GM21825 (cell line): ENCODE measurements around the gene DNAH11.

ENCODE experiments used
- ATAC-seq: cut with Tn5 transposase; IDR thresholded peaks from one replicate; pipeline ENCODE4 v1.9.1; 2021; ENCODE audit warnings: mild to moderate bottlenecking, moderate library complexity; ENCODE audit not compliant: unreplicated experiment

DNAH11 gene

DNA sequence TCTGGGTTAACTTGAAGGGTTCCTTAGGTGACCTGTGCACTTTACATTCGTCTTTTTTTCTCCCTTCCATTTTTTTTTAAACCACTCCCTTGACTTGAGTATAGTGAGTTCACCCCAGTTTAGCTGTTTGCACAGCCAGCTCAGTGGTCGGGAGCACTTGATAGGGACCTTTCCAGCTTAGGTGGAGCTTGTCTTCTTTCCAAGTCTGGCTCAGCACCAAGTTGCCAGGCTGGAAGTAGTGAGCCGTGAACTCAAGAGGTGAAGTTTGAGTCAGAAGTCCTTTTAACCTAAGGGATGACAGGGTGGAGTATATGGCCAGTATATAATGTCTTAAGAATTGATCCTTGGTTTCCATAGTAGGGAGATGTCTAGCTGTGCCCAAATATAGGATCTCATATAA is 7.2 kb downstream of the DNAH11 start:
- ATAC-seq = no peak

DNA sequence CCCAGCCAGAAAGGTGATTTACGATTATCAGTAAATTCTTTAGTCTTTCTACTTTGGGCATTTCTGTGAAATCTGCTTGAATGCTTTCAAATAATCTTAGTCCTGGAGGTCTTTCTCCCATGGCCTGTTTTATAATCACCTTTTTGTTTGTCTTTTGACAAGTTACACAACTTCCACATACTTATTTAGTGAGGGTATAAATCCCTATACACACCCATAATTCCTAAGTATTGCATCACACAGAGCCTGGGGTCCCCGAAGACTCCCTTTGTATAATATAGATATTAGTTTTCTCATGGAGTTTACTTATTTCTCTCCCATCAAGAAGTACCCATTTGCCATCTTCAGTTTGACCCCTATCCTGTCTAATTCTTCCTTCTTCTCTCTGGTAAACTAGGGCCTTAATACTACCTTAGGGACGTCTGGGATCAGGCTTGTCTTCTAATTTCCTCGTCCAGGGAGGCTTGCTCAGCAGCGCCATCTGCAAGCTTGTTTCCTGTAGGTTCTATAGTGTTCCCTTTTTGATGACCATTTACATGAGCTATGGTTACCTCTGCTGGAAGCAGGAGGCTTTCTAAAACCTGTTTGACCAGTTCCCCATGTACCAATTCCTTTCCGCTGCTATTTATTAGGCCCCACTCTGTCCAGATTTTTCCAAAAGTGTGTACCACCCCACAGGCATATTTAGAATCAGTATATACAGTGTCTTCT is 8.1 kb downstream of the DNAH11 start:
- no peak for ATAC-seq

DNA sequence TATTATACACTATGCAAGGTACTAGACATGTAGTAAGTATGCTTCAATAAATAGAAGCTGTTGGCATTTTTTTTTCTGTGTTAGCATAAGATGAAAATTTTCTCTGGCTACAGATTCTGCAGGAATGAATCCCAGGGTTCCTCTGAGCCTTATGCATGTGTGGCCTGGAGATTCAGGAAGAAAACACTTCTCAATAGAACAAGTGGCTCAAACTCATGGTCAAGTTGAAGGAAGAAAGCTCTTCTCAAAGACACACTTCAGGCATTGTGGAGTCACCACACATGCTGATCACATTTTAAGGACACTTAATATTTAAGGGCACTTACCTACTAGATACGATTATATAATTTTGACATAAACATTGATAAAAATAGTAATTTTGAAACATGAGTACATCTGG is 19.5 kb downstream of the DNAH11 start:
- no peak for ATAC-seq

DNA sequence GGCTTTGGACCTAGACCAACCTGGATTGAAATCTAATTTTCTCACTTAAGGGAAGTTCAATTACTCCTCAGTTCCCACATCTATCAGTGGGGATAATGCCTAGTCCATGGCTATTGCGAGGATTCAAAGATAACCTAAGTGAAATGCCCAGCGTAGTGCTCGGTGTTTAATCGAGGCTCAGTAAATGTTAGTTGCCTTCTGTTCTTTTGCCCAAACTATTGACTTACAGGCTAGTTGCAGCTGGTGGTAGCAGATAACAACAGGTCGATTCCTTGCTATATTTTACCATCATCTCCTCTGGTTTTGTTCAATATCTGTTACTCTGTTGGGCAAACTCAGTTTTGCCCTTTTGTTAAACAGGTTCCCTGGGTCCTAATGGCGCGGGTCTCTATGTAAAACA is 22.8 kb downstream of the DNAH11 start:
- no peak for ATAC-seq

DNA sequence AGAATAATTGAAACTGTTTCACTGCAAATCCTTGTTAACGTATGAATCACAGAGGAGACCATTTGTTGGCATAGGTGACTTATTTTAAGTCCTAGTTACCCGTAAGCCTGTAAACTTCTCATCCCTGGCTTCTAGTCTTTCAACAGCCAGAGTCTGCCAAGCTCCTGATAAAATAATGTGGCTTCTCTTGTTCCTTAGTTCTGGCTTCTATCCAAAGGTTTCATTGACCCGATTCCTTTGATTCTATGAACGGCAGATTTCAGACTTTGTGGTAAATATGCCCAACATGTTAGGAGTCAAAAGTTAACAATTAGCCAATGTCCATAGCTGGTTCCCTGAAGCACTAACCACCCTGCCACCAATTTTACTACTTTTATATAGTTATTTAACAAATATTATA is 23.3 kb downstream of the DNAH11 start:
- ATAC-seq = no peak

DNA sequence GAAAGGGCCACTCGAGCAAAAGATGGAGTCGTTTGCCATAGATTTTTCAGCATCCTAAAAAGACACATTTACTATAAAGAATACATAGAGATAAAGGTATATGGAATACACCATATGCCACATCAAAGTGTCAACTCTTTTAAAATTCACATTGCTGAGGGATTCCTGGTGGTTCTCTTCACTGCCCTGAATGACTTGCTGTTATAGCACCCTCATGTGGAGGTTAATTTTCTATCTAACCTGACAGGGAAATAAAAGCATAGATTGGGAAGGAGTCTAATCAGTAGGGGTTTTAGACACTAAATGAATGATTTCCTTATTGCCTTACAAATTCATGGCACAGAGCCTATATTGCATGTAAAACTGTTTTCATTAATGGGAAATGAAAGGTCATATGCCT is 25.9 kb downstream of the DNAH11 start:
- ATAC-seq = no peak

DNA sequence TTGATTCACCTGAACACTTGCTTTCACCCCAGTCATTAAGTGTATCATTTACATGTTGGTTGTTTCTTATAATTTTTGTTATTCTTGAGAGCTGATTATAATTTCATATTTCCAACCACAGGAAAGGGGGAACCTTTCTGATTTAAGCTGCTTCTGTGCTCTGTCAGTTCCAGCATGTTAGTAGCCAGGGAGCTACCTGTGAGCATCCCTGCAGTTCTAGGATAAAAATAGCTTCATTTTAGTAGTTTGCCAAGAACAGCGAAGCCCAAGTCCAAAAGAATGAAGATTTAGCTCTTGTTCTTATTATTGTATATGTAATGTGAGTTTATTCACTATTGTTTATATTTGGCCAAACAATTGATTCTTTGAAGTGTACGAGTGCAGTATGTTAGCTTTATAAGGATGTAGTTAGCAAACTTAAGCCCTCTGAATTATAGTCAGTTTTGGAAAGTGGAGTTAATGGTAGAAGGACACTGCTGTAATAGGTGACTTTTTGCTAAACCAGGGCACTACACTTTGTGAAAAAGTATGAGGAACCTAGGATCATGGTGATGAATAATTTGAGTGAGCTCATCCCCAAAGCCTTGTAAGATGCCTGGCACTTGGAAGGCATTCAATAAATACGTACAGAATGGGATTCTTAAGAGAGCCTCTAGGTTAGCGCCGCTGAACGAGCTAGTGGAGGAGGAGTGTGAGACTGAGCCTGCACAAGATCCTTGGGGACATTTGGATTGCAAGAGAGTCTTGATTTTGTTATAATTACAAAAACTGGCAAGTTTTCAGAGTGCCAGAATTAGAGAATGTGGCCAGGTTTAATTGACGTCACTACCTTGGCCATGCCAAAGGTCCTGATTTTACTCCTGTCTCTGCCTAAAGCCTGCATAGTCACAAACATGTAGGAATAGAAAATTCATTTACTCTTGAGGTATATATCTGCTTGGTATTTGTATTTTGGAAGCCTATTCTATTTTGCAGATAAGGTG is 29.8 kb downstream of the DNAH11 start:
- no peak for ATAC-seq

DNA sequence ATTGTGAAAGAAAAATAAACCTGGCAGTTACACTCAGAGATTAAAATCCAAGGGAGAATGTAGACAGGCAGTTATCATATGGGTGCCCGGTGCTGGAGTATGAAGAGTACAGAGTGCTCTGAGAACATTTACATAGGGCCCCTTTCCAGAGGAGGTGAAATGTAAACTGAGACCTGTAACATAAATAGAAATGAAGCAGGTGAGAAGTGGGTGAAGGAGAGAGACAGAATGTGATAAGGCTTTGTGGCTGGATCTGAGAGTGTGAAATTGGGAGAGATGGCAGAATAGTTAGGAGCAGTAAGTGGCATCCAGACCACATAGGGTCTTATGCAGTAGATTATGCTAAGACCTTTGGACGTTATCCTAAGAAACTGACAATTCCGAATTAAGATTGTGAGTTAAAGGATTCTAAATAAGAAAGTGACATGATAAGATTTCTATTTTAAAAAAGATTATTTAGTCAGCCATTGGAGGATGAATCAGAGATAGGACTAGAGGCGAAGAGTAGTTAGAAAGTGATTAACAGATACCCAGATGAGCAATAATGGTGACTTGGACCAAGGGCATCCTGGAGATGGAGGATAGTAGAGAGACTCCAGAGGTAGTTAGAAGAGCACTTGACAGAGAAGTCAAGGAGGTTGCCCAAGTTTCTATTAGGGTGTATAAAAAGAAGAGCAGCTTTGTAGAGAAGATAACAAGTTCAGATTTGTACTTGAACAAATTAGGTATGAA is 36.7 kb downstream of the DNAH11 start:
- ATAC-seq = no peak

DNA sequence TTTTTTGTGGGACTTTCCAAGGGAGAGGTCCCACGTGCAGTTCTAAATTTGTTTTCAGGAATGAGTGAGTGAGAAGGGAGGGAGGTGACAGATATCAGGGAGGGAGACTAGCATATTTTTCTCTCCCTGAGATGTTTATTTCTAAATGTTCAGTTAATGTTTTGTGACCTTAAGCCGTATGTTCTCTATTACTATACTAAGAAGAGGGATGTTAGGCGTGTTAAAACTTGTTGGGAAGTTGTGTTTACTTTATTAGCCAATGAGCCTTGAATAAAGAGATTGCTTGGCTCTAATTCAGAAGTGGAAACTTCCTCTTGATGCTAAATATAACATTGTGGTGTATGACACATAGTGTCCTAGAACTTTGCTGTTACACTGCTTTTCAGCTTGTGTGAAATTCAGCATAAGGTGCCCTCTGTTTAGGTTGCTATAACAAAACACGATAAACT is 37.3 kb downstream of the DNAH11 start:
- no peak for ATAC-seq

DNA sequence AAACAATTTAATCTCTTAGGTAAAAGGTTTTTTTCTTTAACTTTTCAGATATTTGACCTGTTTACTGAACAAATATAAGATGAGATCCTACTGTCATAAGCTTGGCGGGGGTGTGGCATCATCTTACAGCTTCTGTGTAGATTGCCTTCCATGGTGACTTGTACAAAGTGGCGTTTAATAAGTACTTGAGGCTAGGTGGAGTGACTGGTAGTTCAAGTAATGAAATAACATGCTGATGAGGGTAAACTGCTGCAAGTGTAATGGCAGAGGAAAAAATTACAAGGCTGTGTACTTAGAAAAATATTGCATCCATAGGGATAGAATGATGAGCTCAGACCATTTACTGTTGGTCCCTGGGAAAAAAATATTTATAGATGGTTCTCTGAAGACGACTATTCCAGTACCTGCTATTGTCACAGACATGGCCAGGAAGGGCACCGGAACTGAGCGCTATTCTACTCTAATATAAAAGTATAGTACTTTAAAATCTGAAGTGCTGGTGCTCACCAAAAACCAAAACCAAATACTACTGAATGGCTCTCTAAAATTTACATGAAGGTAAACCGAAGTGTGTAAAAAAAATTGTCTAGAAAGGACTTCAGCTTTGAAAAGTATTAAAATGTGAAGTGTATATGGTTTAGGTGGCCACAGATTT is 42.4 kb downstream of the DNAH11 start:
- ATAC-seq = no peak

DNA sequence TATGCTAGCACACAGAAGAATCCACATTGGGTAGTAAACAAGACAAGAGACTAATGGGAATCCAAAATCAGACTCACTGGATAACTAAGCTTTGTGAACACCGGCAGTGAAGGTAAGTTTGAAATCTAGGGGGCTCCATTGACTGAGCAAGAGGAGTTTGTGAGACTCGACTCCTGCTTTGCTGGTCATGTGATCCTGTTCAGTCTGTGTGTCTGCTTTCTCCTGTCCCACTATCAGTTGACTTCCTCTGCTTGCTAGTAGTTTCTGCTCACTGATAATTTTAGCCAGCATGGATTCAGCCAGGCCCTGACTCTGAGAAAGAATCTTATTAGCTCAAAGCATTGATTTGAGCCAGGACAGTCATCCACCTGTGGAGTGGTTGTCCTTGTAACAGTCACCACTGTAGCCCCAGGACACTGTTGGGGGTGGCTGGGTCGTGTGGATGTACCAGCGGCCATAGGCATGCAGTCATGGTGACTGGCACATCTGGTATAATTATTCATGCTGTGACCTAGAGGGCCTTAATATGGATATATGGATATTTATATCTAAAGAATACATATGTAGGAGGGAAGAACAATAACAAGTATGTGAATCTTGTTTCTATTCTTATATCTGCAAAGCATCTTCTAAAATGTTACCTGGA is 44.4 kb downstream of the DNAH11 start:
- no peak for ATAC-seq

DNA sequence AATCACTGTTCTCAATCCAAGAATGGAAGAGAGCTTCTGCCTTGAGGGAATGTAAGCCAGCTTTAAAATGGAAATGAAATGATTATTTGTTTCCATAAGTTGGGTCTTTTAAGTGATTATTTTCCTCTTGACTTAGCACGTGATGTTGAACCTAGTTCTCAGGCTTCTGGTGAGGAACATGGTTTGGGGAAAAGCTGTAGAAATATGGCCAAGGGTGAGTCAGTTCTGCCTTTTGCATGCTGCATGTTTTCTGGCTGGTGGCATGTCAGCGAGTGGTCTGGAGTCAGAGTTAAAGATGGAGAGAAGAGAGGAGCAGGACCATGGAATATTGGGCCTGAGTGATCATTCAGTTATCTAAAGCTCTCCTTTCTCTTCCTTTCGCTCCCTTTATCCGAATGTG is 54.0 kb downstream of the DNAH11 start:
- no peak for ATAC-seq

DNA sequence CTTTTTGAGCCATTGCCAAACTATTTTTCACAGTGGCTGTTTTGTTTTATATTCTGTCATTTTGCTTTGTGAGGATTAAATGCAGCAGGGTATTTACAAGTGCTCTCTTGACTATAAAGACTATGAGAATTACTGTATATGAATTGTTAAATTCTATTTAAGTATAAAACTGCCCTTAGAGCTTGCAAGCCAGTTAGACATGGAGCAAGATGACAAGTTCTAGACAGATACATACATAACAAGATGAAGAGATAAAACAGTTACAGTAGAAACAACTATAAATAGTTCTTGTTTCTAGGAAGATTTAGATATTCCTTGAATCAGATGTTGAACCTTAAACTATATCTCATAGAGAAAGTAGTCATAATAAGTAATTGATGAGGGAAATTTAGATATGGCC is 60.6 kb downstream of the DNAH11 start:
- no peak for ATAC-seq

DNA sequence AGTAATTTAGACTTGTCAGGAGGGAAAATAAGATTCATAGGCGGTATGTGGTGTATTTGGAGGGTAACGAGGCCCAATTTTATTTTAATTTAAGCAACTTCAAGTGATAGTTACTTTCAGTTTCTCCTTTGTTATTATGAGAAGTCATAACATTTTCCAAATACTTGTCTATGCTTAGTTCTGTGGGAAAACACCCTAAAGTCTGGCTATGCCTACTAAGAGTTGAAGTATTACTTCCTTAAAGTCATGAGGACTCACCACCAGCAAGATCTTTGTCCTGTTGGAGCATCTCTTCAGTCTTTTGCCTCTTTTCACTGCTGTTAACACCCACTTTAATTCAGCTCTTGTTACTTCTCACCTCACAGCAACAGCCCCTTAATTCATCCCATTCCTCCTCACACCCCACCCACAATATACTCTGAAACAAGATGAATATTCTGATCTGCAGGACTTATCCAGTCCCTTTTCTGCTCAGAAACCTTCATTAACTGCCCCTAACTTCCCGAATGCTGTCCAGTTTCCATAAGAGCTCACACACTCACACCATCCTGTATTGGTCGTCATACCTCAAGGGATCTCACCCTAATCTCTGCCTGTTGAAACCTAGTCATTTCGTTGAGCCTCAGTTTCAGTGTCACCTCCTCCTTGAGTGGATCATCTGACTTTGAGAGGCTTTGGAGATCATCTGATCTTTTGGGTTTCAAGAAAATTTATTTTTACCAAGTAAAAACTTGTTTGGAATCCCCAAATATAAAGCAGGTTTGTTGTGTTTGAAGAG is 61.3 kb downstream of the DNAH11 start:
- no peak for ATAC-seq

DNA sequence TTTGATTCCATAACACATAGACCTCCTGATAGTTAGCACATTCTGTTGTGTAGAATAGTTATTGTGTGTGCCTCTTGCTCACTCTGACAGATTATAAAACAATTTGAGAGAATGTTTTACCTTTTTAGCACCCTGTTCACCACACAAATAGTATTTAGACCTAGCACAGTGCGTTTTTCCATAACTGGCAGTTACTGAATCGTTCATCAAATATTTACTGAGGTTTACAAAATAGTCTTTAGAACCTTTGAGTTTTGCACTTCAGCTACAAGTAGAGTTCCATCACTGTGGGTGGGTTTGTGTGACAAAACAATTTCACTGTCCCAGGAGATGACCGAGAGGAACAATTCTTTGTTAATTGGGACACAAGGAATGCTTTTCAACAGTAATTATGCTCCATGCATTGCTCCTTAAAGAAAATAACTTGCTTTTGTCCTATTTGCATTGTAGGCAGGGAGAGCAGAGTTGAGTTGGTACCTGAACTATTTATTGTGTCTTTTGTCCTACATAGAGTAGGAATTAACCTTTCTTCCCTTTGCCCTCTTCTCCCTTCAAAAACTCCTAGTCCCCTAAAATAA is 62.3 kb downstream of the DNAH11 start:
- ATAC-seq = no peak

DNA sequence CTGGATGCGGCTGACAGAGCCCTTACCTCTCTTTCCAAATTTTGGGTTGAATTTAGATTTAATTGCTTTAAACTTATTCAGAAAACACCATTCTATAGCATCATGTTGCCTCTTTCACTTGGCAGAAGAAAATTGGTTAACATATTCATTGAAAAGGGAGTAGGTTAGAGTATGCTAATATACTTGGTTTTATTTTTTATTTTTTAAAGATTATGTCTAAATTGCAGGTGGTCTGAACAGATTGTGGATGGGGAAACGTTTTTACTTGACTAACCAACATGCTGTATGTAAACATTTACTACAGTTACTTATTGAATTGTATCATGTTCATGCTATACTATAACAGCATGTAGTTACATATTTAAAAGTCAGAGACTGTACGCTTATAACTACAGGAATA is 65.6 kb downstream of the DNAH11 start:
- ATAC-seq = no peak

DNA sequence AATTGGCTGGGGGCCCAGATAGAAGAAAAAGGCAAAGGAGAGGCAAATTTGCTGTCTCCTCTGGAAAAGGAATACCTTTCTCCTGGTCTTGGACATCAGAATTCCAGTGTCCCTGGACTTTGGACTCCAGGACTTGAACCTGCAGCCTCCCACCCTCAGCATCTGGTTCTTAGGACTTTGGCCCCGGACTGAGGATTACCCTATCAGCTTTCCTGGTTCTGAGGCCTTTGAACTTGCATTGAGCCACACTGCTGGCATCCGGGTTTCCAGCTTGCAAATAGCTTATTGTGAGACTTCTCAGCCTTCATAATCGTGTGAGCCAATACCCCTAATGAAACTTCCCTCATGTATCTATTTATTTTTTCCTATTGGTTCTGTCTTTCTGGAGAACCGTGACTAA is 68.3 kb downstream of the DNAH11 start:
- no peak for ATAC-seq

DNA sequence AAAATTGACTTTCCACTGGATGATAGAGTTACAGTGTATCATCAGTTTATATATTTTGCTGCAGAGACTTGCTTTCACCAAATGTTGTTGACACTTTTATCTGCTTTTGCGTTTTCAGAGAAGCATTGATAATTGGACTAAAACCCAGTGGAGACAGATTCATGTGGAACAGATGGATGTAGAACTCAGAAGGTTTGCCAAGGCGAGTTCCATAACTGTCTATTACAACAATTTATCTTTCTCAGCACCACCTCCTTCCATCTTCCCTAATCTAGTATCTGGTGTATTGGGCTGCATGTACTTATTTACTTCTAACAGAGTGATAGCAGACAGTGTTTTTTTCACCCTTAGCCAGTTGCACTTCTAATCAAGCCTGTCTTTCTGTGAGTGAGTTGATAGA is 73.3 kb downstream of the DNAH11 start:
- no peak for ATAC-seq

DNA sequence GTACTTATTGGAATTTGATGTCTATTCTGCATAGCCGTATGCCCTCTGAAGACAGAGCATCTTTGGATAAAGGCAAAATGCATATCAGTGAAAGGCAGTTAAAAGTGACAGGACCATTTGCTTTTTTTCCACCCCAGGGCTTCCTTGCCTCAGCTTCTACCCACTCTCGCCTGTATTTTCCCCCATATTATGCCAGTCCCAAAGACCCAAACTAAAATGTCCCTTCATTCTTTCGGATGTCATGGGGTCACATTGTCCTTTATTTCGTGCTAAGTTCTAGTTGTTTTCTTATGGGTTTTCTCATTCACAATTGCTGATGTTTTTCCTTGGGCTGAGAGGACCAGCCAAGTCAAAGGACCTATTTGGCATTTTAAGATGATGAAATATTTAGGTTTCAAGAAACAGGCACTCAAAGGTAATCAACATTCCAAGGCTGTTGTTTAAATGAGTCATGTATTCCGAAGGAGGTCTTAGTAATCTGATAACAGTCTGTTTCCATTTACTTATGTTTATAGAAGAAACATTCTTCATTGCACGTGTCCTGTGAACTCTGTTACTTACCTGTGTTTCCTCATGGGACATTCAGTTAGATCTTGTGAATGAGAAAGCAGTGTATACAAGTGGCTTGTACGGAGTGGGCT is 74.1 kb downstream of the DNAH11 start:
- ATAC-seq = no peak
